ENCODE measurements around the gene RUNX1.

The RUNX1 gene

DNA sequence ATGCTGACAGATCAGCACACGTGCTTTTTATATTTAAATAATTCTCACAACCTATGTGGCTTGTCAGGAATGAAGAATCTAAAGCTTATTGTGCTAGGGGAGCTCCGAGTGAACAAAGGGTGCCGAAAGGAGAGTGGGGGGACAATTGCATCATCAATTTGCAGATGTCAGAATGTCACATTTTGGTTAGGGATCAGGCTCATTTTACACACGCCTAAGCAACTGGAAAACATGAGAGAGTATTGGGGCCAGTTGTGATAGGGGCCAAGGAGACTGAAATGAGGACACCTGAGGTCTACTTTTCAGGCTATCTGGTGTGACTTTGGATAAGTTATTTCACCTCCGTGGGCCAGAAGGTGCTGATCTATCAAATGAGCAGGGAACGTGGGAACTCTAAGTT, 31.8 kb downstream of the RUNX1 start:
- in situ Hi-C loops (cut with MboI; ENCODE audit: low sequenced_read_pairs), result no loop called here

DNA sequence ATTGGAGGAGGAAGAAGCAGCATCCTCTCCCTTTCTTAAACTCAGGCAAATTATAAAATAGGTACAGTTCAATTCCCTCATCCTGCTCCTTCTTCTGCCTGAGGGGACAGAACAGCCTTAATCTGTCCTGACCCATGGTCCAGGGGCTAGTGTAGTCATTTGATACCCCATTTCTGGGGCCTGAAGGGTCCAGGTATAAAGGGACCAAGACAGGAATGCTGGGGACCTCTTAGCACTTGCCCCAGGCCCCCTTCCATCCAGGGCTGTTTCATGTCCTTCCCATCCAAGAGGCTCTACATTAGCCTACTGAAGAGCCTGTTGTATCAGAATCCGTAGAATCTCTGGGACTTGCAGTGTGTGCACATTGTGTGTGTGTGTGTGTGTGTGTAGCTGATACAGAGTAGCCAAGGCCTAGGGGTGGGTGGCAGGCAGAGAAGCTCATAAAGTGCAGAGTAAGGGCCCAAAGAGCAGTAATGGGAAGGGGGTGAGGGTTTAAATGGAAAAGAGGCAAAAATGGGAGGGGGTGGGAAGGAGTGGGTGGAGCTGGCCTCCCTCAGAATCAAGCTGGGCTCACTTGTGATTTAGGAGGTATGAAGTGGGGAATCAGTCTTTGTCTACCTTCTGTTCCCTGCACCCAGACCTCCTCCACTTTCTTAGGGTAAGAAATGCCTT, 32.4 kb downstream of the RUNX1 start:
- in situ Hi-C loops (cut with MboI; ENCODE audit: low sequenced_read_pairs), result no loop called here

DNA sequence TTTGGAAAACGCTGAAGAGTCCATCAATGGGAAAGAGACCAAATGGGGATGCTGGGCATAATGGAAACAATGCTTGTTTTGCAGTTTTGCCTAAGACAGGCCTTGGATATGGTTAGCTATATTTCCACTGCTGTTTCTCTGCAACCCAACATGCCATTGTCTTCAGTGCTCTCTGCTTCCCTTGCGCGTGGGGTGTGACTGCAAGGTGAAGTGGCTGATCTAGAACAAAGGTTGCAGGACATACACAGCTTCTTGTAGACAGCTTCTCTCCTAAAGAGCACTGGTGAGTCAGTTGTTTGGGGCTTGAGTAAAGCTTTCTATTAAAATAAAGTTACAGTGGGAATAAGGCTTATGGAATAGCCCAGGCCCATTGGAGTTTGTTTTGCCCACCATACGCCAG, 33.0 kb downstream of the RUNX1 start:
- in situ Hi-C loops (cut with MboI; ENCODE audit: low sequenced_read_pairs), result no loop called here

DNA sequence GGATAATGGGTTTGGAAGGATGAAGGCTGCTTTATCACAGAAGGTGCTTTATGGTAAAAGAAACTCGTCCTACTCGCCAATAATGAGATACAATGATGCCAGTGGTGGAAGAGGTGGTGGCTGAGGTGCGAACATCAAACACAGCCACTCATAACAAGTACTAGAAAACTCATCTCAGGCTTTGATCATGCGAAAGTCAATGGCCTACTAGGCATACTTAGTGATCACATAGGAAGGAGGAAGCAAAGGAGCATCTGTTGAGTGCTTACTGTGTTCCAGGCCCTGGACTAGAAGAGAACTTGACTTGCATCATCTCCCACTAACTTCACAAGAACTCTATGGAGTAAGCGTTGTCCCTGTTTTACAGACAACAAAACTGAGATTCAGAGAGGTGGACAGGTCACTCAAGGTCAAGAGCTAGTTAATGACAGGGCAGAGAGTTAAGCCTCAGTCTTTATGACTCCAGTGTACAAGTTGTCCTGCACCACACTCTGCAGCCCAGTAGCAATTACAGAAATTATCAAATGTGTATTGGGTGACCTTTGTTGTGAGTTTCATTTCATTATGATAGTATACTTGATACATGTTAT, 33.6 kb downstream of the RUNX1 start:
- in situ Hi-C loops (cut with MboI; ENCODE audit: low sequenced_read_pairs), result no loop called here

DNA sequence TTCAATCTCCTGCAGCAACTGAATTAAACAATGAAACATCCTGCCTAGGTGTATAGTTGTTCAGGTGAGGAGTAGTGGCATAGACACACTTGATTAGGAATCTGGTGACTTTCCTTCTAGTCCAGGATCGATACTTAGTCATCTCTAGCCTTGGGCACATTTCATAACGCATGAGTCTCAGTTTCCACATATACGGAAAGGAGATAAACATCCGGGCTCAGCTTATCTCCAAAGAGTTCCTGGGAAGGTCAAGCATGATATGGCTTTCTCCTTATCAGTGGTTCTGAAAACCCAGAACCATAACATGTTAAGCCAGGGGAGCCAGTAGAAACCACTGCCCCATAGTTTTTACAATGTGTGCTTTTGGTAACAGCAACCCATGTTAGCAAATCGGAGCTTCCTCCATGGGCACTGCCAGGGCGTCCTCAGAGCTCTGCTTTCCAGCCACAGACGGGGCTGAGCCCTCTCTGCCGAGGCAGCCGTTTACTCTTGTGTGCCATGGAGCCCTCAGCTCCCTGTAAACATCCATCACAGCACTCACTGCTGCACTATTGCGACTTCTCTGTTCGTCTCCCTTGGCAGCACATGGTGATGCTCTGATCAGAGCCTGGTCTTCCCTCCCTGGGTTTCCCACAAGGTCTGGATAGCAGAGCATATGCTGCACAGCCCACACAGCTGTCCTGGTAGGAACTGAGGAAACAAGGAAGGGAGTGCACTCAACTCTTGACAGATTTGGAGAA, 34.6 kb downstream of the RUNX1 start:
- in situ Hi-C loops (cut with MboI; ENCODE audit: low sequenced_read_pairs), result no loop called here

DNA sequence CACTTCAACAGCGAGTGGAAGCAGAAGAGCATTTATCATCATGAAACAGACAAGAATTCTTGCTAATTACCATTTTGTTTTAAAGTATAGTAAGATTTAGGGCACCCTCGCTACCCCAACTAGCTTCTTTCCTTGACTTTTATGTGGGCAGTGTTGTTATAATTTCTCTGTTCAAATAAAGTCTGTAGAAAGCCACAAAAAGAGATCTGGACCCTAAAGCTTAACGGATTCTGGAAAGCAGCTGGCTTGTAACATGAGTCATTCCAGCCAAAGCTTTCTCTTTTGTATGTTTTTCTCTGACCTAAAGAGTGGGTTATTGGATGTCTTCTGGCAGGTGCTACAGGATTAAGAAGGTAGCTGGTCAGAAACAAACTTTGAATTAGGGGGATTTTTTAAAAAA, 37.4 kb downstream of the RUNX1 start:
- in situ Hi-C loops (cut with MboI; ENCODE audit: low sequenced_read_pairs), result no loop called here

DNA sequence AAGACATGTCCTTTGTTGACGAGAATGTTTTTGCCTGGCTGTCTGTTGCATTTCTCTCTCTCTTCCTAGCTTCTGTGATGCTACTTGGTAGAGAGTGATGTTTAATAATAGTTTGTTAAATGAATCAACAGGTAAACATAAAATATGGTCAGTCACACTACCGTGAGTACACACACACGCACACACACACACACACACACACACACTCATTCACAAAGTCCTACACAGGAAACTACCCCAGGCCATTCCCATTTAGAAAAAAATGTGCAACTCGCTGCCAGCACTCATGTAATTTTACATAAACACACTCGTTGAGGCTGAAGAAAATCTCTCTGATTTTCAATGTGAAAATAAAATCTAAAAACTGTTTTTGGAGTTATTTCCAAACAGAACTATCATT, 38.7 kb downstream of the RUNX1 start:
- in situ Hi-C loops (cut with MboI; ENCODE audit: low sequenced_read_pairs), result no loop called here

DNA sequence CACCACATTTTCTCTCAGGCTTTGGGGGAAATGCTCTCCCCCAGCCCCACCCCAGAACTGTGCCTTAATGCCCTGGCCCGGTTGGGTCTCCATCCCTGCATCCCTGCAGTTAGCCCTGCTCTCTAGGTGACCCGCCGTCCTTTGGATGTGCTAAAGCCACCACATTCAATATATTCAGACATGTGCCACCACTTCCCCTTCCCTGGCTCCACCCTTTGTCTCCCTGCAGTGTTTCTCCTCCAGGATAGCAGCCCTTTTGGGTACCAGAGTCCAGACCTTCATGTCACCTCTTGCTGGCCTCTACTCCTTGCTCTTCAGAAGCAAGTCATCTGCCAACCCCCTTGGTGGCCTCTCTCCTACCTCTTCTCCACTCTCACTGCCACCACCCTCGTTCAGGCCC, 41.8 kb downstream of the RUNX1 start:
- in situ Hi-C loops (cut with MboI; ENCODE audit: low sequenced_read_pairs), result no loop called here

DNA sequence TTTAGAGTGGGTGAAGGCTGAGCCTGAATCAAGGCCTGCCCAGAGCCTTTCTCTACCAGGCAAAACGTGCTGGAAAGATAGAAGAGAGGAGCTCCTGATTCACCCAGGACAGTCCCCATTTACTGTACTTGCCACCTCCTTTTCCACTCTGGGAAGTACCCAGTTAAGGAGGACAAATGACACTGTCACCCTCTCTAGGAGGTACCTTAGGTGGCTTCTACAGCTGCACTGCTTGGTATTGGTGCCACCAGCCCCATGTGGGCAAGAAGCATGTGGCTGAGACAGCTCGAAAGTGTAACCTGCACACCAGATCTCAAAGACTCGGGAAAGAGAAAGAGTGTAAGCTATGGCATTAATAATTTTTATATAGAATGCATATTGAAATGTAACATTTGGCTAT, 42.3 kb downstream of the RUNX1 start:
- in situ Hi-C loops (cut with MboI; ENCODE audit: low sequenced_read_pairs), result no loop called here

DNA sequence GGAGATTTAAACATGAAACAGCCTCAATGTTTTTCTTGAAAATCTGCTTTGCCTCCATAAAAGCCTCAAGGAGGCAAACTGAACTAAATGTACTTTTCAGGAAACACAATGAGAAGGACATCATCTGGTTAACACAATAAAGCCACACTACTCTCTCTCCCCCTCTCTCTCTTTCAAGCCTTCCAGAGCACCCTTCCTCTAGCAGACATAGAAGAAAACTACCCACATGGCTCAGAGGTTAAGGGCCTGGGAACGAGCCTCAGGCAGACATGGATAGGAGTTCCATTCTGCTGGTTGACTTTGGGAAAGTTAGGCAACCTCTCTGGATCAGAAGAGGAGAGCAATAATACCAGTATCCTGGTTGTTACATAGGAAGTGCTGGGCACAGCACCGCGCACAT, 42.9 kb downstream of the RUNX1 start:
- in situ Hi-C loops (cut with MboI; ENCODE audit: low sequenced_read_pairs), result no loop called here

DNA sequence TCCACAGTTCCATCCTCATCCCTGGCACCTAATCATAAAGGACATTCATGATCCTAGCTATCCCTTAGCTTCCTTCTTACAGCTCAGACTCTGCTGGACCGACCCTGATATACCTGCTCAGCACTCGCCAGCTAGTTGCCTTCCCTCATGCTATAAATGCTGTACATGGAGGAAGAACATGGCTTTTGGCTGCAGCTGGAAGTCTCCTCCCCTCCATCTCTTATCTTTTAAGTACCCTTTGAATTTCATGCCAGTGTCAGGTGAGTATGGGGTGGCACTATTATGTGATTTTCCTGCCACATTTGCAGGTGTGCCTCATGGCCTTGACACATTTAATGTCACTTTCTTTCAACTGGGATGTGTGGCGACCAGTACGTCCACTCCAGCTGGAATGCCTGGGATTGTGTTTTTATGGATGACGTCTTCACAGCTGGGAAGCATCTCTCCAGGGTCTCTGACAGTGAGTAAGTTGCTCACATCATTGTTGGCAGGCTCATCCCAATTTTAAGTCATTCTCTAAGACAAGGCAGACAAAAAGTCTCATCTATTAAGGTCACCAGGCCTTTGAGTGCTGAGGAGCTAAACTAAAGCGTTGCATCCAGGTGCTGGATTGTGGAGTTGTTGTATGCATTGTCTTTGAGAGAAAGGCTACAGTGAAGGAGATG, 43.4 kb downstream of the RUNX1 start:
- in situ Hi-C loops (cut with MboI; ENCODE audit: low sequenced_read_pairs), result no loop called here

DNA sequence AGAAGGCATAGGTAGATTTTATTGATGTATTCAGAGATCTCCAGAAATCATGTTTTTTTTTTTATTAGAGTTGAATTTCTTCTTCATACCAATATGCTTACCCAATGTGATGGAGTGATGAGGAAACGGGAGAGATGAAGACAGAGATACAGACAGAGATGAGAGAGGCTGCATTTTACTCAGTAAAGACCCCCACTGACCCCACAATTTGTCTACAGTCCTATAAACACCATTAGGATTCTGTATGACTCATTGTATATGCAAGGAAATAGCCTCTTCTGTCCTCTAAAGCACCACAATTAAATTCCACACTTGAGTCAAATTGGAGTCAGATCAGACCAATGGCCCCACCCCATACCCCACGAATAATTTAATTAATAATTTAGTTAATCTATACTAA, 44.0 kb downstream of the RUNX1 start:
- in situ Hi-C loops (cut with MboI; ENCODE audit: low sequenced_read_pairs), result no loop called here

DNA sequence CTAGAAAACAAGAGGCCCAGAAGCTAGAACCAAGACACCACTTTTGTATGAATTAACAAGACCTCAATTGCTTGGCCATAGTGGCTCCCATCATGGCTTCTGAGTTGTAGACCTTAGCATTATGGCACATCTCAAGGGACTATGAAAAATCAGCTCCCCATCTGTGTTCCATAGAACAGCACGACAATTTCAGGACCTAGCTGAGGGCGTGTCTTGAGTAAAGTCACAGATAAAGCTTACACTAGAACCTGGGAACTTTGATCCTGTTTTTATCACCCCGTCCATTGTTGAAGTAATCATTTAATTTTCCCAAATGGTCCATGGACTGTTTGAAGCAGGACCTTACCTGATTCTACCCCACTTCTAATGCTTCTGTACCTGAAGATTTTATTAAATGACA, 44.8 kb downstream of the RUNX1 start:
- in situ Hi-C loops (cut with MboI; ENCODE audit: low sequenced_read_pairs), result no loop called here

DNA sequence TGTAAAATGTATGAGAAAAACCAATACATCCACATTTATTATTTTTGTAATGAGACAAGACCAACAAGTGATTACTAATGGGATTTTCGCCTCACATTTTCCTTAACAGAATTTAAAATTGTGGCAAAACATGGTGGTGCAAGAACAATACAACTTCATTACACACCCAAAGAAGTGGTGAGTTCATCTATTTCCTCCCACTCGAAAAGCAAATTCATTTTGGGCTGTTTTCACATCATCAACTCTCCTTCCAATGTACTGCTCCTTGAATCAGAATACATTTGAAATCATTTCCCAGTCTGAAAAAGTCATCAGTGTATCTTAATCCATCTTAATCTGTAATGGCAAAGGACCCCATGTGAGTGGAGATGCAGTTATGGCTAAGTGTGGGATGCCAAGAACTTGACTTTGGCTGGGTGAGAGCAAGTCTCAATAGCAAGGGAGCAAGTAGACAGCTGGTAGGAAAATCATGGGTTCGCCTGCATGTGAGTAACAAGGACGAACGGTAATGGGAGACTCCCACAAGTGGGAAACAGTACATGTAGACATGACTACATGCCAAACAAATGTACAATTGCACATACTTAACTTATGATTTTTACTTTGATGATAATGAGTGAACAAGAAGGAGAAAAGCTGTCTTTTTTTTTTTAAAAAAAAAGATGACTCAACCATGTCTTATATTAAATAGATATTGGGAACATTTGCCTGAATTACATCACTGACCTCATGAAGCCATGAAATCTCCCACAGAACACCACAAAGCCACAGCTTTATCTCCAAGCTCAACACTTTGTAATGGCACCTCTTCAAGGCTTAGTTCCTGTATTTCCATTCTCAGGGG, 46.0 kb downstream of the RUNX1 start:
- in situ Hi-C loops (cut with MboI; ENCODE audit: low sequenced_read_pairs), result no loop called here

DNA sequence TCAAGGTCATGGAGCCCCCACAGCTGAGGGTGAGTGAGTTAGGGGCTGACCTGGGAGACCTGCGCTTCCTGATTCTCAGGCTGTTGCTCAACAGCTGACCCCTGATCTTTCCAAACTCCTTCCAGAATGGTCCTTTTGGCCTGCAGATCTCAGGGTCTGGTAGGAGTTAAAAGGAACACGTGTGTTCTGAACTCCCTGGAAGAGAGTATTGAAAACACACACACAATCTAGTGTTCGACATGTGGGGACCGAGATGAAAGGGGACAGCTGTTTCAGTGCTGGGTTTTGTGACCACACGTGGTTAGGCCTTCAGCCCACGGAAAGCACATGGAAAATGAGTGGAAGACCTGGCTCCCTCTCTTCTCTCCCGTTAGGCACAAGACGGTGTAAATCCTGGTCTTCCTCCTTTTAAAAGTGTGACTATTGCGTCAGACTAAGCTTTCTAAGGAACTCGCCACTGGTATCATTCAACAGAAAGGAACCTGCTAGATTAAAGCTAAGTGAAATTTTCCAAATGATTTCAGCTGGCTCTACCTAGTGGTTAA, 49.6 kb downstream of the RUNX1 start:
- in situ Hi-C loops (cut with MboI; ENCODE audit: low sequenced_read_pairs), result no loop called here

DNA sequence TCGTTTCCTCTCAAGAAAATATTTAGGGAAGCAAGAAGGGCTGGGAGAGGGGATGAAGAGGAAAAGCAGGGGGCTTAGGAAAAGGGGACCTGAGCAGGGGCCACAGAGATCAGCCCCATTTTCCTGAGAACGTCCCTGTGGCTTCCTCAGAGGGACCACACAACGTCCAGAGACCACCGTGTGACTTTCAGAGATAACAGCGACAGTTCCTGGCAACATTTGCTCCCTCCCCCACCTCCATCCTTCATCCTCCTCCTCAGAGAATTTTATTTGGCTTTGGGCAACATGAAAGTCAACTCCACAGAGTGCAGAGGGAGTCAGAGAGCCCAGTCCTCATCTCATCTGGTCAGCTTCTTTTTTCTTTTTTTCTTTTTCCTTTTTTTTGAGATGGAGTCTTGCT, 50.9 kb downstream of the RUNX1 start:
- in situ Hi-C loops (cut with MboI; ENCODE audit: low sequenced_read_pairs), result no loop called here

DNA sequence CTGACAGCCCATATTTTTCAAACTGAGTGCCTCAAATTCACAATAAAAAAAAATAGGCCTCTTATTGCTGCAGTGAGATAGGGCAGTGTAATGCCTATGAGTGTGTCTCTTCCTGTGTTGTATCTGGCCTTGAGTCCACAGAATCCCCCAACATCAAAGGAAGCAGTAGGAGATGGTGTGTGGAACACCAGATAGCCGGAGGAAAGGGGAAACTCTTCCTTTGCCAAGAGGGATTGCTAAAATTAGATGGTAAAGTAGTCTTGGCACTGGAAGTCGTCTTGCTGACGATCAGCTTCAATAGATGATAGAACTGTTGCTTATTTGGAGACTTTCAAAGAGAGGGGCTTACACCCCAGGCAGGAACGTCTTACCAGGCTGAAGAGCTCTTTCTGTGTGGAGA, 51.8 kb downstream of the RUNX1 start:
- in situ Hi-C loops (cut with MboI; ENCODE audit: low sequenced_read_pairs), result no loop called here

DNA sequence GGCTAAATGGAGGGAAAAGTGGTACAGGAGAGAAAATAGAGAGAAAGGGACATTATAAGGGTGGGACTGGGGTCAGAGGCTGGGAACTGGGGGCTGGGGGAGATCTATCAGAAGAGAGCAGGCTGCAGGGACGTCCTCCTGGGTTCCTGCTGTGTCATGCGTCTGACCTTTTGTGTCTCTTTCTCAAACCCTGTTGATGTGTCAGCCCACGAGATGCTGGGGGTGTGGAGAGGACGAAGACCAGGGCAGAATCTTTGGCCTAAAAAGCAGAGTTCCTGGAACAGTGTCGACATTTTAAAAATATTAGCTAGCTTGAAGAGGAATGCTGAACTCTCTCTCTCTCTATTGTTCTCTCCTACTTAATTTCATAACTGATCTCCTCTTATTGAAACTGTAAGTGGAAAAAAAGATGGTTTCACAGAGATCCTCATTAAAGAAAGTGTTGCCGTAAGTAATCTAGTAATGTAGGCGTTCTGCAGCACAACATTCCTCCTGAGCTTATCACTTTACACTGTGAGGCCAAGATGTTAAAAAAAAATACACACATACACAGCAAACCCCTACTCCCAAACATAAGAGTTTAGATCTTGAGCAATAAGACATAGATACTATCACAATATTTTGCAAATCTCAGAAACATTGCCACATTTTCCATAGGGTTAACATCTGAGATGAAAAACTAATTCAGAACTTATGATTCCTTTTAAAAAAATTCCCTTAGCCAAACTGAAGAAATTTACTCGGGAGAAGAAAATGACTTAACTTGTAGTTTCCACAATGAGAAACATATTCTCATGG, 52.6 kb downstream of the RUNX1 start:
- in situ Hi-C loops (cut with MboI; ENCODE audit: low sequenced_read_pairs), result no loop called here

DNA sequence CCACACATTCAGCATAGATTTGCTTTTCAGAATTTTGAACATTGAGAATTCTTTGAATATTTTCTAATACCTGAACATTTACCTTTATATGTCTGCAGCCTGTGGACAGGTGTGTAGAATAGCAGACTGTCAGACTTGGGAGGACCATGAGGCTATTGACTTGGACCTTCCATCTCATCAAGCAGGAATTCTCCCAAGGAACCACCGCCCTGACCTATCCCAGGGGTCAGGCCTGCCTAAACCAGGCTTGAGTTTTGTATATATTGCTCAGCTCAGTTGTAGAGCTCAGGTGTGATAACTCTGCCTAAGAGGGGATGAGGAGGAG, 53.2 kb downstream of the RUNX1 start:
- in situ Hi-C loops (cut with MboI; ENCODE audit: low sequenced_read_pairs), result no loop called here
